GM23338 (cell line): ENCODE results near the gene MAST3.

ENCODE experiments used
- CREB1 ChIP-seq: fragments of 250-450 bp; sonication (Bioruptor Pico); IDR thresholded peaks from 2 replicates; pipeline ENCODE4 v1.5.0; 2020; ENCODE audit warnings: low read depth, mild to moderate bottlenecking, moderate library complexity
- EZH2 ChIP-seq: fragments of 200-600 bp; sonication (generic); IDR thresholded peaks from one replicate; pipeline ENCODE4 v1.8.0; 2017; ENCODE audit warnings: antibody characterized with exemption, mild to moderate bottlenecking, low read depth; ENCODE audit not compliant: unreplicated experiment
- EZH2phosphoT487 ChIP-seq: fragments of 200-600 bp; sonication (generic); IDR thresholded peaks from one replicate; pipeline ENCODE4 v1.8.1; 2018; ENCODE audit warnings: antibody characterized with exemption; ENCODE audit not compliant: unreplicated experiment
- JUNB ChIP-seq: IDR thresholded peaks from one replicate; pipeline ENCODE4 v1.6.1; 2016; ENCODE audit warnings: antibody characterized with exemption; ENCODE audit not compliant: unreplicated experiment
- NANOG ChIP-seq: IDR thresholded peaks from 2 replicates; pipeline ENCODE4 v1.6.1; 2016; ENCODE audit warnings: antibody characterized with exemption, borderline replicate concordance
- POLR2AphosphoS5 ChIP-seq: IDR thresholded peaks from 2 replicates; pipeline ENCODE4 v1.6.1; 2016; ENCODE audit warnings: antibody characterized with exemption, low read depth
- STAT1 ChIP-seq: IDR thresholded peaks from one replicate; pipeline ENCODE4 v1.6.1; 2016; ENCODE audit warnings: antibody characterized with exemption; ENCODE audit not compliant: unreplicated experiment
- ZNF114 ChIP-seq: fragments of 250-450 bp; sonication (Bioruptor Pico); IDR thresholded peaks from 2 replicates; pipeline ENCODE4 v1.5.0; 2020; ENCODE audit warnings: mild to moderate bottlenecking, moderate library complexity
- TF ChIP-seq, protein P1 (sequence below), 2 experiments: fragments of 200-600 bp in 1 of 2; sonication (generic) in 1 of 2; conservative IDR thresholded peaks; 2 replicates each; pipeline versions ENCODE4 v1.5.1 to v1.6.1; 2016 to 2017; ENCODE audit warnings: antibody characterized with exemption in 2 of 2, low read depth in 2 of 2, mild to moderate bottlenecking in 2 of 2, moderate library complexity in 1 of 2
- TF ChIP-seq, protein P2 (sequence below): IDR thresholded peaks from one replicate; pipeline ENCODE4 v1.6.1; 2018; ENCODE audit warnings: antibody characterized with exemption; ENCODE audit not compliant: unreplicated experiment
- TF ChIP-seq, protein P3 (sequence below): IDR thresholded peaks from 2 replicates; pipeline ENCODE4 v1.6.1; 2016; ENCODE audit warnings: antibody characterized with exemption

DNA sequence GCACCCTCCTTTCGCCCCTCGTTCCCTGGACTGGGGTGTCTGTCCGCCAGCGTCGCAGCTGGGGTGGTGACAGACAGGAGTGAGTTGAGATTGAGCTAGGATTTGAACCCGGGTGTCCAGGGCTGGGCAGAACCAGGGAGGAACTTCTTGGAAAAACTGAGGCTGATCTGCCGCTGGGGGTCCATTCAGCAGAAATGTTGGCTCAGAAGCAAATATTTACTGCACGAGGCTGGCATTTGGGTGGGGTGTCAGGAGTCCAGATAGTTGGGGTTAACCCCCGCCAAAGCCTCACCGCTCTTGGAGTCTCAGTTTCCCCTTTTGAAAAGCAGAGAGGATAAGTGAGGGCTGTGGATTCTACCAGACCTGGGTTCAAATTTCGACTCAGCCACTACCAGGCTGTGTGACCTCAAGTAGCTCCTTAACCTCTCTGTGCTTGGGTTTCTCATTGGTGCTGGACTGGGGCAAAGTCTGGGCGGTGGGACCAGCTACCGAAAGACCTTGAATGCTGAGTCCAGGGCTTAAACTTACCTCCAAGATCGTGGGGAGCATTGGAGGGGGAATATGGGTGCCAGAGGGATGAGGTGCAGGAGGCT, 20.9 kb downstream of the MAST3 start:
- TF ChIP-seq CREB1 (CRISPR knock-in tag): no peak
- TF ChIP-seq, protein P1, sequence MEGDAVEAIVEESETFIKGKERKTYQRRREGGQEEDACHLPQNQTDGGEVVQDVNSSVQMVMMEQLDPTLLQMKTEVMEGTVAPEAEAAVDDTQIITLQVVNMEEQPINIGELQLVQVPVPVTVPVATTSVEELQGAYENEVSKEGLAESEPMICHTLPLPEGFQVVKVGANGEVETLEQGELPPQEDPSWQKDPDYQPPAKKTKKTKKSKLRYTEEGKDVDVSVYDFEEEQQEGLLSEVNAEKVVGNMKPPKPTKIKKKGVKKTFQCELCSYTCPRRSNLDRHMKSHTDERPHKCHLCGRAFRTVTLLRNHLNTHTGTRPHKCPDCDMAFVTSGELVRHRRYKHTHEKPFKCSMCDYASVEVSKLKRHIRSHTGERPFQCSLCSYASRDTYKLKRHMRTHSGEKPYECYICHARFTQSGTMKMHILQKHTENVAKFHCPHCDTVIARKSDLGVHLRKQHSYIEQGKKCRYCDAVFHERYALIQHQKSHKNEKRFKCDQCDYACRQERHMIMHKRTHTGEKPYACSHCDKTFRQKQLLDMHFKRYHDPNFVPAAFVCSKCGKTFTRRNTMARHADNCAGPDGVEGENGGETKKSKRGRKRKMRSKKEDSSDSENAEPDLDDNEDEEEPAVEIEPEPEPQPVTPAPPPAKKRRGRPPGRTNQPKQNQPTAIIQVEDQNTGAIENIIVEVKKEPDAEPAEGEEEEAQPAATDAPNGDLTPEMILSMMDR (conservative IDR thresholded peaks at IDR 0.05; ENCODE audit: low read depth in 2 of 2): no peak
- no peak for TF ChIP-seq POLR2AphosphoS5
- no peak for TF ChIP-seq EZH2phosphoT487
- TF ChIP-seq EZH2: no peak
- no peak for TF ChIP-seq JUNB
- TF ChIP-seq, protein P2, sequence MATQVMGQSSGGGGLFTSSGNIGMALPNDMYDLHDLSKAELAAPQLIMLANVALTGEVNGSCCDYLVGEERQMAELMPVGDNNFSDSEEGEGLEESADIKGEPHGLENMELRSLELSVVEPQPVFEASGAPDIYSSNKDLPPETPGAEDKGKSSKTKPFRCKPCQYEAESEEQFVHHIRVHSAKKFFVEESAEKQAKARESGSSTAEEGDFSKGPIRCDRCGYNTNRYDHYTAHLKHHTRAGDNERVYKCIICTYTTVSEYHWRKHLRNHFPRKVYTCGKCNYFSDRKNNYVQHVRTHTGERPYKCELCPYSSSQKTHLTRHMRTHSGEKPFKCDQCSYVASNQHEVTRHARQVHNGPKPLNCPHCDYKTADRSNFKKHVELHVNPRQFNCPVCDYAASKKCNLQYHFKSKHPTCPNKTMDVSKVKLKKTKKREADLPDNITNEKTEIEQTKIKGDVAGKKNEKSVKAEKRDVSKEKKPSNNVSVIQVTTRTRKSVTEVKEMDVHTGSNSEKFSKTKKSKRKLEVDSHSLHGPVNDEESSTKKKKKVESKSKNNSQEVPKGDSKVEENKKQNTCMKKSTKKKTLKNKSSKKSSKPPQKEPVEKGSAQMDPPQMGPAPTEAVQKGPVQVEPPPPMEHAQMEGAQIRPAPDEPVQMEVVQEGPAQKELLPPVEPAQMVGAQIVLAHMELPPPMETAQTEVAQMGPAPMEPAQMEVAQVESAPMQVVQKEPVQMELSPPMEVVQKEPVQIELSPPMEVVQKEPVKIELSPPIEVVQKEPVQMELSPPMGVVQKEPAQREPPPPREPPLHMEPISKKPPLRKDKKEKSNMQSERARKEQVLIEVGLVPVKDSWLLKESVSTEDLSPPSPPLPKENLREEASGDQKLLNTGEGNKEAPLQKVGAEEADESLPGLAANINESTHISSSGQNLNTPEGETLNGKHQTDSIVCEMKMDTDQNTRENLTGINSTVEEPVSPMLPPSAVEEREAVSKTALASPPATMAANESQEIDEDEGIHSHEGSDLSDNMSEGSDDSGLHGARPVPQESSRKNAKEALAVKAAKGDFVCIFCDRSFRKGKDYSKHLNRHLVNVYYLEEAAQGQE: no peak
- no peak for TF ChIP-seq STAT1
- TF ChIP-seq NANOG: no peak
- no peak for TF ChIP-seq ZNF114
- TF ChIP-seq, protein P3, sequence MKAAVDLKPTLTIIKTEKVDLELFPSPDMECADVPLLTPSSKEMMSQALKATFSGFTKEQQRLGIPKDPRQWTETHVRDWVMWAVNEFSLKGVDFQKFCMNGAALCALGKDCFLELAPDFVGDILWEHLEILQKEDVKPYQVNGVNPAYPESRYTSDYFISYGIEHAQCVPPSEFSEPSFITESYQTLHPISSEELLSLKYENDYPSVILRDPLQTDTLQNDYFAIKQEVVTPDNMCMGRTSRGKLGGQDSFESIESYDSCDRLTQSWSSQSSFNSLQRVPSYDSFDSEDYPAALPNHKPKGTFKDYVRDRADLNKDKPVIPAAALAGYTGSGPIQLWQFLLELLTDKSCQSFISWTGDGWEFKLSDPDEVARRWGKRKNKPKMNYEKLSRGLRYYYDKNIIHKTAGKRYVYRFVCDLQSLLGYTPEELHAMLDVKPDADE: no peak
